IPS-18c (cell line): ENCODE results near the gene CELA2B.
"Not testable (repeated sequence)": the region's sequence is repeated elsewhere in the genome, so short reads cannot be mapped to it uniquely, and the experiment has no call there.

Experiments
- H3K4me3 ChIP-seq: 2 replicates; pipeline ENCODE4 v1.7.0; 2013; ENCODE audit warnings: low read depth, mild to moderate bottlenecking, low read length, moderate library complexity; ENCODE audit not compliant: insufficient read depth
- H3K9me3 ChIP-seq: one replicate; pipeline ENCODE4 v1.6.1; 2013; ENCODE audit warnings: mild to moderate bottlenecking, low read length, moderate library complexity; ENCODE audit not compliant: control insufficient read depth, insufficient read depth

Gene CELA2B

DNA sequence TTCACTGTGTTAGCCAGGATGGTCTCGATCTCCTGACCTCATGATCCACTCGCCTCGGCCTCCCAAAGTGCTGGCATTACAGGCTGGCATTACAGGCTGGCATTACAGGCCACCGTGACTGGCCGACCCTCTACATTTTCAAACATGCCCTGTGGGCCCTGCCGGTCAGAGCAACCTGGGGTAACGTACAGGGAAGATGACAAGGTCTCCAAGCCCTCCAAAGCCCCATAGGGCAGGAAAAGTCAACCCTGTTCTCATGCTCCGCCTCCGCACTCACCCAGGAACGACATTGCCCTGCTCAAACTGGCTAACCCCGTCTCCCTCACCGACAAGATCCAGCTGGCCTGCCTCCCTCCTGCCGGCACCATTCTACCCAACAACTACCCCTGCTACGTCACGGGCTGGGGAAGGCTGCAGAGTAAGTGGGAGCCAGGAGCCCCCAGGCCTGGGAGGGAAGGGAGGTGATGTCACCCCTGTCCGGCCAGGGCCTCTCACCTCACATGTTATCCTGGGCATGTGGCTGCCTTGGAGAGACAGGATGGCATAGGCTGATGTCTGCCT is 7.2 kb downstream of the CELA2B start:
- not testable (repeated sequence) for H3K9me3 ChIP-seq, H3K4me3 ChIP-seq

DNA sequence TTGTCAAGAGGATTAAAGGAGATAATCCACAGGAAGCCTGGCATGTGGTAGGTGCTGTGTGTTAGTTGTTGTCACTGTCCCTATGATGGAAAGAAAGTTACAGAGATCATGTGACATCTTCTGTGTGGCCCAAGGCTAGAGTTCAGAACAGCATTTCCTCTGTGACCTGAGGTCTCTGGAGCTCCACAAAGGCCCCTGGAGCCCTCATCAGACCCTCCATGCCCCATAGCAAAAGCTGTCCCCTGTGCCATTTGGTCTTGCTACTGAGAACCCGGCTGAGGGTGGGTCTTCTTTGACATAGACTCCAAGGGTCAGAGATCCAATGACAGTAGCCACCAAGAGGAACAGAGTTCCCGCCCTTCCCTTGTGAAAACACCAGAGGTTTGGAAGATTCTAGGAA is 8.1 kb downstream of the CELA2B start:
- Histone ChIP-seq H3K4me3 (no peak overlapping the region), H3K9me3 (no peaks in the 10 kb centered on the region)

DNA sequence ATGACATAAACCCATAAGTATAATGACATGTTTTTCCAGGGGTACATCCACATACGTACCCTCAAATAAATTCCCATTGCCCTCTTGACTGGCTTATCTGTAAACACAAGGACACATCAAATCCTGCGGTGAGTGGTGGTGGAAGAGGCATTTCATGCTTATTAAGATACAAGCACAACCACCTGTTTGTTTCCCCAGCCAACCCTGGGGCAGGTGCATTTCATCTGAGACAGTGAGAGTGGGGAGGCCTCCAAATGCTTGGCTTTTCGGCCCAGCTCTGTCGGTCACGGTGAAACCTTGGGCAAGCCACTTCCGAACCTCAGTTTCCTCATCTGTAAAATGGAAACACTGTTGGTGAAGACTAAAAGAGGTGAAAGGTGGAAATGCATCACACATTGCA is 8.5 kb downstream of the CELA2B start:
- not testable (repeated sequence) for H3K4me3 ChIP-seq, H3K9me3 ChIP-seq

DNA sequence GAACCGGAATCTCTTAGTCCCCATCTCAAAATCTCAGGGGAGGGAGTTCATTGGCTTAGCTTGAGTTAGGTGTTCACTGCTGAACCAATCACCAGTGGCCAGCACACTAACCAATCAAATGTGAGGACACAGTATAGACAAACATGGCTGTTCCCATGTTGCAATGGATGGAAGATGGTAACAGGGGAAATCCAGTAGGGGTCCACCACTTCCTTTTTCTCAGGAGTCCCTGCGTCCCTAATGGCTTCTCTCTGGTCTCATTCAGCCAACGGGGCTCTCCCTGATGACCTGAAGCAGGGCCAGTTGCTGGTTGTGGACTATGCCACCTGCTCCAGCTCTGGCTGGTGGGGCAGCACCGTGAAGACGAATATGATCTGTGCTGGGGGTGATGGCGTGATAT is 9.7 kb downstream of the CELA2B start:
- H3K9me3 ChIP-seq = no peaks in the 10 kb centered on the region
- no peak overlapping the region for H3K4me3 ChIP-seq

- H3K9me3 ChIP-seq, H3K4me3 ChIP-seq: not testable (repeated sequence)
Measured at GRCh38 chr1:15486844-15487610, 11.1 kb downstream of the CELA2B start.

DNA sequence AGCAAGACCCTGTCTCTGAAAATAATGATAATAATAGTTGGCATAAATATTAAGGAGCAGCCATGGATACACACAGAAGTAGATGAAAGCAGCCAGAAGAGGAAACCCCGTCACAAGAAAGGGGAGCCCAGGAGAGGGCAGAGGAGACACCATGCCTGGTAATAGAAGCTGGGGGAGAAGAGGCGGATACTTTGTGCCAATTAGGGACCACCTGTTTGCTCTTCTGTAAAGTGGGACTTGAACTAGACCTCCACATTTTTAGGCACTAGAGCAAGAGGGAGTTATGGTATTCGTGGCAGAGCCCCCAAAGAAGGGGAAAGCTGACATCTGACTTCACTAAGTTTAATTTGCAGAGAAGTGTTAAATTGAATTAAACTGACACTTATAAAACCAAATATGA is 12.5 kb downstream of the CELA2B start:
- H3K4me3 ChIP-seq = no peak overlapping the region
- H3K9me3 ChIP-seq = no peaks in the 10 kb centered on the region

DNA sequence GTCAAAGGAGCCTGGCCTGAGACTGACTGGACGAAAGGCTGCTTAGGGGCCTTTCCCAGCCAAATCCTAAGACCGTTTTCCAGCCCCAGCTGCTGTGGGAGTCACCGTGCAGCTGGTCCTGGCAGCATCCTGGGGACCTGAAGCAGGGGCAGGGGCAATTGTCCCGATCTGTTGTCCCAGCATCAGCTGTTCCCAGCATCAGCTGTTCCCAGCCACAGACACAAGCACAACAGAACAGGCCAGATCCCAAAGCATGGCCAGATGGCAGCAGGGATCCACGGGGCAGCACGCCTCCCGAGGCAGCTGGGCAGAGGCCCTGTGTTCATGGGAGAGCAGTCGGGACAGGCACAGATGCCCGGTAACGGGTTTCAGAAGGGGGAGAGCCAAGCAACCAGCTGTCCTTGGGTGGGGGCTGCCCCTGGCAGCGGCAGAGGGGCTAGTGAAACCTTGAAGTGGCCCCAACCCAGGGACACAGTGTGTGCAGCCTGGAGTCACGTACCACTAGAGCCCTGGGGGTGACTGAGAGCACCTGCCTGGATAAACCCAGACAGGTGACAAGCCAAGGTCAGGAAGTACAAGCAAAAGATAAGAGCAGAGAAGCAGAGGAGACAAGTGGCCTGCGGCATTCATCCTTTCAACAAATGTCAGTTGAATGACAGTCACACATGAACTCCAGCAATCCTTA is 13.3 kb downstream of the CELA2B start:
- no peak overlapping the region for H3K4me3 ChIP-seq
- H3K9me3 ChIP-seq = no peaks in the 10 kb centered on the region

- not testable (repeated sequence) for H3K4me3 ChIP-seq, H3K9me3 ChIP-seq
Measured at GRCh38 chr1:15491010-15491409, 15.1 kb downstream of the CELA2B start.

DNA sequence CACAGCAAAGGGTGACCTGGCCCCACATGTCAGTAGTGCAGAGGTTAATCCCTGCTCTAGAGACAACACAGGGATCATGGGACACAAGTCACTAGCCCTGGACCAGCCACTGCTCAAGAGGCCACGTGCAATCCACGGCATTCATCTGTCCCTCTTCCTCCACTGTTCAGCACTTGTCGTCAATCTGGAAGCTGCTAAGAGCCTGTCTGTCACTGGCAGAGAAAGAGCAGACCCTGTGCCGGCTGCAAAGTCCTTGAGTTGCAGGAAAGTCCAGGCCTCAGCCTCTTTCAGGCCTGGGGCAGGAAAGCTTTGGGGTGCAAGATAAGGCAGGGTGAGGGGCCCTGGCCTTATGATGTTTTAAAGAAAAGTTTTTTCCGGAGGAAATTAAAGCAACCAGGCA is 16.7 kb downstream of the CELA2B start:
- H3K4me3 ChIP-seq = no peak overlapping the region
- no peaks in the 10 kb centered on the region for H3K9me3 ChIP-seq

- H3K9me3 ChIP-seq = no peaks in the 10 kb centered on the region
- no peak overlapping the region for H3K4me3 ChIP-seq
Measured at GRCh38 chr1:15493869-15494390, 18.0 kb downstream of the CELA2B start.

- no peak overlapping the region for H3K4me3 ChIP-seq
- no peaks in the 10 kb centered on the region for H3K9me3 ChIP-seq
Measured at GRCh38 chr1:15500184-15501178, 24.6 kb downstream of the CELA2B start.

GRCh38 chr1:15501208-15502032 is 25.5 kb downstream of the CELA2B start:
- H3K9me3 ChIP-seq = no peaks in the 10 kb centered on the region
- no peak overlapping the region for H3K4me3 ChIP-seq

- Histone ChIP-seq H3K4me3 (no peak overlapping the region), H3K9me3 (no peaks in the 10 kb centered on the region)
Measured at GRCh38 chr1:15504436-15504835, 28.5 kb downstream of the CELA2B start.

GRCh38 chr1:15506831-15507230 is 30.9 kb downstream of the CELA2B start:
- Histone ChIP-seq H3K4me3 (no peak overlapping the region), H3K9me3 (no peaks in the 10 kb centered on the region)

- Histone ChIP-seq H3K9me3 (no peaks in the 10 kb centered on the region), H3K4me3 (no peak overlapping the region)
Measured at GRCh38 chr1:15507278-15507677, 31.4 kb downstream of the CELA2B start.

GRCh38 chr1:15508700-15509487 is 33.0 kb downstream of the CELA2B start:
- H3K4me3 ChIP-seq = no peak overlapping the region; the same call in 1 of the 2 replicates
- no peaks in the 10 kb centered on the region for H3K9me3 ChIP-seq
